NCI-H510A (cell line): ENCODE measurements around the gene PARD3.

Experiments
- DNase-seq: peaks from one replicate; lab custom pipeline; 2025; lab: John Stamatoyannopoulos, UW

PARD3 gene

GRCh38 chr10:34618611-34619010 is 196.5 kb downstream of the PARD3 start:
- DNase-seq: no peak

- no peak for DNase-seq
These were observed 199.3 kb downstream of the PARD3 start for GRCh38 chr10:34615770-34616169.

GRCh38 chr10:34613491-34613890 is 201.6 kb downstream of the PARD3 start:
- no peak for DNase-seq

GRCh38 chr10:34612938-34613337 is 202.2 kb downstream of the PARD3 start:
- DNase-seq: no peak

GRCh38 chr10:34612446-34612845 is 202.7 kb downstream of the PARD3 start:
- DNase-seq: no peak

- DNase-seq: no peak
These were observed 205.7 kb downstream of the PARD3 start for GRCh38 chr10:34609287-34609940.

GRCh38 chr10:34607894-34608293 is 207.2 kb downstream of the PARD3 start:
- DNase-seq: no peak

- DNase-seq: no peak
These were observed 208.2 kb downstream of the PARD3 start for GRCh38 chr10:34606890-34607289.

- DNase-seq: no peak
These were observed 212.6 kb downstream of the PARD3 start for GRCh38 chr10:34602478-34602877.

GRCh38 chr10:34601691-34602090 is 213.4 kb downstream of the PARD3 start:
- DNase-seq: no peak

GRCh38 chr10:34599026-34599795 is 215.9 kb downstream of the PARD3 start:
- no peak for DNase-seq

- no peak for DNase-seq
These were observed 218.7 kb downstream of the PARD3 start for GRCh38 chr10:34596351-34596750.

- no peak for DNase-seq
These were observed 221.2 kb downstream of the PARD3 start for GRCh38 chr10:34593930-34594329.

GRCh38 chr10:34593374-34593890 is 221.7 kb downstream of the PARD3 start:
- DNase-seq: no peak

GRCh38 chr10:34590793-34591192 is 224.3 kb downstream of the PARD3 start:
- DNase-seq: no peak

GRCh38 chr10:34589275-34589674 is 225.8 kb downstream of the PARD3 start:
- DNase-seq: no peak

- no peak for DNase-seq
These were observed 227.4 kb downstream of the PARD3 start for GRCh38 chr10:34587680-34588019.

GRCh38 chr10:34587002-34587679 is 228.0 kb downstream of the PARD3 start:
- no peak for DNase-seq

GRCh38 chr10:34585422-34586112 is 229.5 kb downstream of the PARD3 start:
- DNase-seq: no peak

GRCh38 chr10:34584164-34584563 is 230.9 kb downstream of the PARD3 start:
- DNase-seq: no peak

GRCh38 chr10:34581801-34582532 is 233.1 kb downstream of the PARD3 start:
- no peak for DNase-seq

- no peak for DNase-seq
These were observed 234.5 kb downstream of the PARD3 start for GRCh38 chr10:34580643-34581042.
